HG02571 (cell line): ENCODE results near the gene STK11IP.

Experiments
- ATAC-seq: cut with Tn5 transposase; IDR thresholded peaks from one replicate; pipeline ENCODE4 v1.9.1; 2021; ENCODE audit warnings: mild to moderate bottlenecking, moderate library complexity; ENCODE audit not compliant: unreplicated experiment

STK11IP gene

GRCh38 chr2:219614076-219614860, 16.6 kb downstream of the STK11IP start:
- ATAC-seq = no peak

- no peak for ATAC-seq
Measured at GRCh38 chr2:219615036-219615435, 17.4 kb downstream of the STK11IP start.

- no peak for ATAC-seq
Measured at GRCh38 chr2:219615894-219616293, 18.2 kb downstream of the STK11IP start.

- no peak for ATAC-seq
Measured at GRCh38 chr2:219616550-219616949, 18.9 kb downstream of the STK11IP start.

GRCh38 chr2:219618733-219619122, 21.1 kb downstream of the STK11IP start:
- ATAC-seq = no peak

- no peak for ATAC-seq
Measured at GRCh38 chr2:219619235-219619634, 21.6 kb downstream of the STK11IP start.

GRCh38 chr2:219620546-219620945, 22.9 kb downstream of the STK11IP start:
- ATAC-seq = no peak

GRCh38 chr2:219621935-219622334, 24.3 kb downstream of the STK11IP start:
- ATAC-seq = no peak

GRCh38 chr2:219622472-219622871, 24.8 kb downstream of the STK11IP start:
- ATAC-seq = no peak

- ATAC-seq = no peak
Measured at GRCh38 chr2:219624565-219624964, 26.9 kb downstream of the STK11IP start.

- ATAC-seq = no peak
Measured at GRCh38 chr2:219625179-219625578, 27.5 kb downstream of the STK11IP start.

GRCh38 chr2:219626540-219626939, 28.9 kb downstream of the STK11IP start:
- ATAC-seq = no peak

- no peak for ATAC-seq
Measured at GRCh38 chr2:219627103-219628100, 29.7 kb downstream of the STK11IP start, which contains the start of gene SLC4A3. SLC4A3 (plus strand) TSS chr2:219627630; CDS start chr2:219627993, 363 bp downstream.

- ATAC-seq = no peak
Measured at GRCh38 chr2:219628235-219628985, 30.8 kb downstream of the STK11IP start.

- ATAC-seq = no peak
Measured at GRCh38 chr2:219628986-219629901, 31.6 kb downstream of the STK11IP start.

GRCh38 chr2:219629976-219630695, 32.5 kb downstream of the STK11IP start:
- ATAC-seq = no peak

- no peak for ATAC-seq
Measured at GRCh38 chr2:219630770-219631405, 33.2 kb downstream of the STK11IP start.

GRCh38 chr2:219631406-219631891, 33.8 kb downstream of the STK11IP start:
- no peak for ATAC-seq
